ENCODE measurements around the gene TEFM.
"Not testable (repeated sequence)": the region's sequence is repeated elsewhere in the genome, so short reads cannot be mapped to it uniquely, and the experiment has no call there.

- TF ChIP-seq YY1 (IDR thresholded peaks at IDR 0.05; ENCODE audit: insufficient read depth, insufficient read length); ZNF274 (IDR thresholded peaks at IDR 0.05; ENCODE audit: low read depth, low read length): not testable (repeated sequence)
These were observed 25.5 kb upstream of the TEFM start for GRCh38 chr17:30931582-30931981.

Data from NT2/D1 (cell line).